Neural crest cell (in vitro differentiated cells): Measurements from ENCODE around the gene IDI2. TPM values are rescaled to one million over a fixed set of nuclear protein-coding genes. Genes with fewer than 3 reads are reported as not detected.
"Not testable (repeated sequence)": the region's sequence is repeated elsewhere in the genome, so short reads cannot be mapped to it uniquely, and the experiment has no call there.

ENCODE experiments used
- DNase-seq: peaks from one replicate; pipeline ENCODE4 v3.0.0; 2021; ENCODE audit warnings: low read depth, mixed read lengths, low spot score
- H3K27ac Mint-ChIP-seq: one replicate; pipeline ENCODE4 v1.8.0; 2021; ENCODE audit warnings: mild to moderate bottlenecking, mixed read lengths; ENCODE audit not compliant: unreplicated experiment
- H3K27me3 Mint-ChIP-seq: 2 replicates; pipeline ENCODE4 v1.8.0; 2021; ENCODE audit warnings: low read depth, mild to moderate bottlenecking, mixed read lengths
- H3K36me3 Mint-ChIP-seq: 2 replicates; pipeline ENCODE4 v1.8.0; 2021; ENCODE audit warnings: low read depth, mild to moderate bottlenecking, mixed read lengths
- H3K4me1 Mint-ChIP-seq: 2 replicates; pipeline ENCODE4 v1.8.0; 2021; ENCODE audit warnings: mixed read lengths
- H3K4me3 Mint-ChIP-seq: one replicate; pipeline ENCODE4 v1.8.0; 2021; ENCODE audit warnings: mild to moderate bottlenecking, mixed read lengths
- H3K9me3 Mint-ChIP-seq: 2 replicates; pipeline ENCODE4 v1.8.0; 2021; ENCODE audit warnings: mixed read lengths
- long read RNA-seq: library from polyadenylated mRNA; unstranded; transcript quantifications from one replicate; pipeline ENCODE4 v2.0.0, GENCODE V29; 2020
- total RNA-seq: library from RNA; stranded (reverse); gene quantifications from 2 replicates; pipeline ENCODE4 v1.2.1, GENCODE V29; 2021
- TF ChIP-seq, protein P1 (sequence below): fragments of 200-600 bp; sonication (generic); conservative IDR thresholded peaks from 2 replicates; pipeline ENCODE4 v1.5.0; 2021; ENCODE audit warnings: antibody characterized with exemption, mild to moderate bottlenecking

Gene IDI2
- total RNA-seq, result not detected in 2 replicates
- long read RNA-seq, result 0 reads

GRCh38 chr10:1025683-1026082, at the start of gene IDI2:
Gene IDI2 (minus strand): TSS chr10:1025859. CDS start chr10:1024723, 1,136 bp downstream.
- Mint-ChIP-seq H3K4me3 (no peak within 1 kb of the TSS), H3K9me3 (no peaks in the 10 kb centered on the region), H3K27me3 (no peaks in the 10 kb centered on the region), H3K4me1 (no peaks in the 10 kb centered on the region), H3K36me3 (peaks cover 4% of the 10 kb centered on the region), H3K27ac (peak within 1 kb of the TSS; percentile 68)
- DNase-seq, result no peak
- TF ChIP-seq, protein P1, sequence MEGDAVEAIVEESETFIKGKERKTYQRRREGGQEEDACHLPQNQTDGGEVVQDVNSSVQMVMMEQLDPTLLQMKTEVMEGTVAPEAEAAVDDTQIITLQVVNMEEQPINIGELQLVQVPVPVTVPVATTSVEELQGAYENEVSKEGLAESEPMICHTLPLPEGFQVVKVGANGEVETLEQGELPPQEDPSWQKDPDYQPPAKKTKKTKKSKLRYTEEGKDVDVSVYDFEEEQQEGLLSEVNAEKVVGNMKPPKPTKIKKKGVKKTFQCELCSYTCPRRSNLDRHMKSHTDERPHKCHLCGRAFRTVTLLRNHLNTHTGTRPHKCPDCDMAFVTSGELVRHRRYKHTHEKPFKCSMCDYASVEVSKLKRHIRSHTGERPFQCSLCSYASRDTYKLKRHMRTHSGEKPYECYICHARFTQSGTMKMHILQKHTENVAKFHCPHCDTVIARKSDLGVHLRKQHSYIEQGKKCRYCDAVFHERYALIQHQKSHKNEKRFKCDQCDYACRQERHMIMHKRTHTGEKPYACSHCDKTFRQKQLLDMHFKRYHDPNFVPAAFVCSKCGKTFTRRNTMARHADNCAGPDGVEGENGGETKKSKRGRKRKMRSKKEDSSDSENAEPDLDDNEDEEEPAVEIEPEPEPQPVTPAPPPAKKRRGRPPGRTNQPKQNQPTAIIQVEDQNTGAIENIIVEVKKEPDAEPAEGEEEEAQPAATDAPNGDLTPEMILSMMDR, result no peak

DNA sequence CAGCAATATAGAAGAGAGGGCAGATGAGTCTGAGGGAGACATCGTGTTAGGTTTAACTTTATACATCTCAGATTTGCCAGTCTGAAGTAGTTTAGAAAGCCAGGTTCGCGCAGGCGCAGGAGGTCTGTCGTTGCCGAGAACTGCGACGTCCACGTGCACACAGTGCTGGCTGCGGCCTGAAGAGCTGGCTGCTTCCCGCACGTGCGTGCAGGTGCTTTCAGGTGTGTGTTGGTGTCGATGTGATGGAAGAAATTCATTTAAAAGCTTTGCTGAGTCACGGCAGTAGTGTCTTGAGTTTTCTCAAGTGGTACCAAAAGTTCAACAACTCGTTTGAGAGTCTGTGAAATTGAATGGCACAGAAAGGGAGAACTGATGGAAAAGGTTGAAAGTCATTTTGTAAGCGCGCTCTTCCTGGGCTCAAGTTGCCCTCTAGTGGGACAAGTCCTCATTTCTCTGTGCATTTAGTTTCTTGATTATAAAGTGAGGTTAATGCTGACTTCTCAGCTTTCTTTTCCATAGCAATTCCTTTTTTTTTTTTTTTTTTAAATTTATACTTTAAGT, 49.2 kb upstream of the IDI2 start:
- no peak for DNase-seq
- Mint-ChIP-seq H3K27me3 (no peaks in the 10 kb centered on the region), H3K4me1 (no peaks in the 10 kb centered on the region), H3K4me3 (no peak overlapping the region), H3K27ac (peak overlapping the region; percentile 47), H3K36me3 (no peaks in the 10 kb centered on the region), H3K9me3 (no peaks in the 10 kb centered on the region)
- TF ChIP-seq, protein P1, result peak; percentile 44

- H3K27ac Mint-ChIP-seq, result peak overlapping the region; percentile 40
- no peaks in the 10 kb centered on the region for H3K27me3 Mint-ChIP-seq
- no peaks in the 10 kb centered on the region for H3K36me3 Mint-ChIP-seq
- H3K4me1 Mint-ChIP-seq, result no peaks in the 10 kb centered on the region
- TF ChIP-seq, protein P1, result no peak
- no peak for DNase-seq
- no peak overlapping the region for H3K4me3 Mint-ChIP-seq
- H3K9me3 Mint-ChIP-seq, result no peaks in the 10 kb centered on the region
Measured at GRCh38 chr10:1074052-1074747, 48.5 kb upstream of the IDI2 start.

GRCh38 chr10:1070919-1071318, 45.3 kb upstream of the IDI2 start:
- Mint-ChIP-seq H3K27ac (no peak overlapping the region), H3K4me3 (no peak overlapping the region), H3K9me3 (no peaks in the 10 kb centered on the region), H3K36me3 (no peaks in the 10 kb centered on the region), H3K27me3 (no peaks in the 10 kb centered on the region), H3K4me1 (no peaks in the 10 kb centered on the region)
- TF ChIP-seq, protein P1, result no peak
- DNase-seq, result no peak

DNA sequence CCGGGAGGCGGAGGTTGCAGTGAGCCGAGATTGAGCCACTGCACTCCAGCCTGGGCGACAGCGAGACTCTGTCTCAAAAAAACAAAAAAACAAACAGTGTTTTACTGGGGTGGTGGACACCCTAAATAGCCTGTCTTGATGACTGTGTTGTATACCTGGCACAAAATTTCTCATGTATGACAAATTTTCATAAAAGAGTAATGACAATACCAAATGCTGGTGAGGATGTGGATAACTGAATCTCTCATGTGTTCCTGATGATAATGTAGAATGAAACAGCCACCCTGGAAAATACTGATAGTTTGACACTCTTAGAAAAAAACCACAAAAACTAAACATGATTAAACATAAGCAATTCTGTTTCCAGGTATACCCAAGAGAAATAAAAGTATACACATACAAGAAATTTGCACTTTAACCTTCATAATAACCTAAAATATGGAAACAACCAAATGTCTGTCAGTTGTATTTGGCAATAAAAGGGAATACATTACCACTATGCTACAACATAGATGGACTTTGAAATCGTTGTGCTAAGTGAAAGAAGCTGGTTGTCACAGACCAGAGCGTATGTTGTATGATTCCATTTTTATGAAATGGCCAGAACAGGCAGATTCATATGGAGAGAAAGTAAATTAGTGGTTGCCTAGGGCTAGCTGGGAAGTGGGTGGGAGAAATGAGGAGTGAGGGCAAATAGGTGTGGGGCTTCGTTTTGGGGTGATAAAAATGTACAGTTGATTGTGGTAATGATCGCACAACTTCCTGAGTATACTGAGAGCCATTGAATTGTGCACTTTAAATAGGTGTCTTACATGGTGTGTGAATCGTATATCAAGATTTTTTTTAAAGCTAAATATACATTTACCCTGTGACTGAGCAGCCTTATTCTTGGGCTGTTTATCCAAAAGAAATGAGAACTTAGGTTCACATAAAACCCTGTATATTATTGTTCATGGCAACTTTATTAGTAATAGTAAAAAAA, 43.0 kb upstream of the IDI2 start:
- no peak for DNase-seq
- Mint-ChIP-seq H3K27ac (no peak overlapping the region), H3K36me3 (no peaks in the 10 kb centered on the region), H3K27me3 (no peaks in the 10 kb centered on the region), H3K4me1 (peaks cover 7% of the 10 kb centered on the region), H3K9me3 (no peaks in the 10 kb centered on the region), H3K4me3 (no peak overlapping the region)
- TF ChIP-seq, protein P1, result no peak

DNA sequence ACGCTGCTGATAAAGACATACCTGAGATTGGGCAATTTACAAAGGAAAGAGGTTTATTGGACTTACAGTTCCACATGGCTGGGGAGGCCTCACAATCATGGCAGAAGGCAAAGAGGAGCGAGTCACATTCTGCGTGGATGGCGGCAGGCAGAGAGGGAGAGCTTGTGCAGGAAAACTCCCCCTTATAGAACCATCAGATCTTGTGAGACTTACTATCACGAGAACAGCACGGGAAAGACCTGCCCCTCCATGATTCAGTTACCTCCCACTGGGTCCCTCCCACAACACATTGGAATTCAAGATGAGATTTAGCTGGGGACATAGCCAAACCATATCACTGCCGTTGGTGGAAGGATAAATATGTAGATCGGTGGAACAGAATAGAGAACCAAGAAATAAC, 41.1 kb upstream of the IDI2 start:
- not testable (repeated sequence) for H3K4me1 Mint-ChIP-seq, DNase-seq, H3K9me3 Mint-ChIP-seq, H3K27ac Mint-ChIP-seq, H3K4me3 Mint-ChIP-seq, H3K27me3 Mint-ChIP-seq, H3K36me3 Mint-ChIP-seq
